Measurements from ENCODE around the gene IL17C. TPM values are rescaled to one million over a fixed set of nuclear protein-coding genes. Genes with fewer than 3 reads are reported as not detected.
A peak's percentile ranks its signal among the peaks of the same experiment; 100 is the strongest.

The IL17C gene
- total RNA-seq, 2 donors from 2014 or later, result not detected

DNA sequence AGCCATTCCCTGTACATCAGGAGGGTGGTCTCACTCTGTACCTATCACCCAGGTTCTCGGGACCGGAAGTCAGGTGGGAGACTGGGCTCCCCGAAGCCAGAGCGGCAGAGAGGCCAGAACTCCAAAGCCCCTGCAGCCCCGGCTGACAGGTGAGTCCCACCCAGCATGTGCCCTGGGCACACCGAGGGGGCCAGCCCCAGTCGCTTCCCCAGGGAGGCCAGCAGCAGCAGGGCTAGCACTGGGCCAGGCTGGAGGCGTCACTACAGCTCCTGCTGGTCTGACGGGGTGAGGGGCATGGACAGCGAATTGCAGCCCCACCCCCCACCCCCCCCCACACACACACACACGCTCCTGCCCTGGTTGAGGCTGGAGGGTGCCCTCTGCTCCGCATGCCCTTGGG is 7.9 kb upstream of the IL17C start:
- H3K4me1 ChIP-seq, result peaks cover 0 to 20% of the 10 kb centered on the region in 2 donors

GRCh38 chr16:88630941-88631340 is 7.4 kb upstream of the IL17C start:
- no peak for DNase-seq (ENCODE audit: low spot score)

More for the DNA sequence above, 7.9 kb upstream of the IL17C start:
- Histone ChIP-seq H3K4me3 (no peak overlapping the region), H3K27me3 (no peaks in the 10 kb centered on the region), H3K36me3 (peaks cover 55% of the 10 kb centered on the region), H3K9me3 (no peaks in the 10 kb centered on the region), H3K27ac (no peak overlapping the region)
- no peak for DNase-seq (ENCODE audit: low spot score)
- TF ChIP-seq, protein P1, sequence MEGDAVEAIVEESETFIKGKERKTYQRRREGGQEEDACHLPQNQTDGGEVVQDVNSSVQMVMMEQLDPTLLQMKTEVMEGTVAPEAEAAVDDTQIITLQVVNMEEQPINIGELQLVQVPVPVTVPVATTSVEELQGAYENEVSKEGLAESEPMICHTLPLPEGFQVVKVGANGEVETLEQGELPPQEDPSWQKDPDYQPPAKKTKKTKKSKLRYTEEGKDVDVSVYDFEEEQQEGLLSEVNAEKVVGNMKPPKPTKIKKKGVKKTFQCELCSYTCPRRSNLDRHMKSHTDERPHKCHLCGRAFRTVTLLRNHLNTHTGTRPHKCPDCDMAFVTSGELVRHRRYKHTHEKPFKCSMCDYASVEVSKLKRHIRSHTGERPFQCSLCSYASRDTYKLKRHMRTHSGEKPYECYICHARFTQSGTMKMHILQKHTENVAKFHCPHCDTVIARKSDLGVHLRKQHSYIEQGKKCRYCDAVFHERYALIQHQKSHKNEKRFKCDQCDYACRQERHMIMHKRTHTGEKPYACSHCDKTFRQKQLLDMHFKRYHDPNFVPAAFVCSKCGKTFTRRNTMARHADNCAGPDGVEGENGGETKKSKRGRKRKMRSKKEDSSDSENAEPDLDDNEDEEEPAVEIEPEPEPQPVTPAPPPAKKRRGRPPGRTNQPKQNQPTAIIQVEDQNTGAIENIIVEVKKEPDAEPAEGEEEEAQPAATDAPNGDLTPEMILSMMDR (IDR thresholded peaks at IDR 0.05), result no peak

GRCh38 chr16:88631384-88631783 is 7.0 kb upstream of the IL17C start:
- no peak for DNase-seq (ENCODE audit: low spot score)
- H3K4me3 ChIP-seq, result no peak overlapping the region
- no peaks in the 10 kb centered on the region for H3K27me3 ChIP-seq
- no peaks in the 10 kb centered on the region for H3K9me3 ChIP-seq
- H3K36me3 ChIP-seq, result peaks cover 47% of the 10 kb centered on the region
- peaks cover 0 to 20% of the 10 kb centered on the region in 2 donors for H3K4me1 ChIP-seq
- TF ChIP-seq, protein P1 (IDR thresholded peaks at IDR 0.05), result no peak
- no peak overlapping the region for H3K27ac ChIP-seq

More at GRCh38 chr16:88630941-88631340, 7.4 kb upstream of the IL17C start:
- TF ChIP-seq, protein P1 (IDR thresholded peaks at IDR 0.05), result no peak
- Histone ChIP-seq H3K27ac (peak overlapping the region in 1 of 2 donors; percentile 29), H3K27me3 (no peaks in the 10 kb centered on the region), H3K4me3 (no peak overlapping the region), H3K9me3 (no peaks in the 10 kb centered on the region), H3K36me3 (peaks cover 51% of the 10 kb centered on the region), H3K4me1 (peaks cover 0 to 20% of the 10 kb centered on the region in 2 donors)

DNA sequence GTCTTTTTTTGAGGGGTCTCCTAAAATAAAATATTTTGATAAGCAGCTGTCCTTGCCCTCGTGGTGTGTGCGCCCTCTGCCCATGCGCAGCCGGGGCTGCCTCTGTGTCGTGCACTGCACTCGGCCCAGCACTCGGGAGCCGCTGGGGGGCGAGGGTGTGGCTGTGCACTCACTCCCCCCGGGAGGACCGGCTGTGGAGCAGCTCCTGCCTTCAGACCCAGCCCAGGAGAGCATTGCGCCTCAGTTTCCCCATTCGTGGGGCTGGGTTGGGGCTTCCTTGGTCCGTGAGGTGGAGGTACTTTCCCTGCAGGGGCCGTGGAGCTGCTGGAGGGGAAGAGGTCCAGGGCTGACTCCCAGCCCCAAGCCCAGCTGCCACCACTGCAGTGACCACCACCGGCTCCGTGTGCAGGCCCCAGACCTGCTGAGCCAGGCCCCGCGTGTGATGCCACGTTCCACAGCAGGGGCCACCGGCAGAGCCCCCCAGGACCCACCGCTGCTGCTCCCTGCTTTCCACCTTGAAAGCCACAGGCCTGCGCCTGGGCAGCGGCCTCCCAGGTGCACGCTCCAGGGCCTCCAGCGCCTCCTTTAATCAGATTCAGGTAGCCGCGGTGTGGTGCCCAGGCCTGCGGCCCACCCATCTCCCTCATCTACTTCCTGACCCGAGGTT is 6.3 kb upstream of the IL17C start:
- Histone ChIP-seq H3K27ac (no peak overlapping the region), H3K36me3 (peaks cover 40% of the 10 kb centered on the region)

DNA sequence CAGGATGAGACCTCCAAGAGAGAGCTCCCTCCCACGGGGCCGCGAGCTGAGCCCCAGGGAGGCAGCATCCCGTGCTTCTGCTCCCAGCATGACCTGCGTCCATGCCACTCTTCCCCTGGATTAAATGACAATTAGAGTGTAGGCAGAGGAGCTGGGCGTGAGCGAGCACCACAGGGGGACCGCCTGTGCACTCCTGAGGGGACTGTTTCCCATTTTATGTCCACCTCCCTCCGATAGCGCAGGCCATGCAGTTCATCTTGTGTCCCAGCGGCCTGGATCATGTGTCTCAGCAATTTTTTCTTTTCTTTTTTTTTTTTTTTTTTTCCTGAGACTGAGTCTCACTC is 5.8 kb upstream of the IL17C start:
- no peak overlapping the region for H3K27ac ChIP-seq
- H3K9me3 ChIP-seq, result no peaks in the 10 kb centered on the region
- H3K36me3 ChIP-seq, result peaks cover 36% of the 10 kb centered on the region

More for the DNA sequence above, 6.3 kb upstream of the IL17C start:
- Histone ChIP-seq H3K4me3 (no peak overlapping the region), H3K27me3 (no peaks in the 10 kb centered on the region), H3K9me3 (no peaks in the 10 kb centered on the region), H3K4me1 (peaks cover 0 to 20% of the 10 kb centered on the region in 2 donors)
- TF ChIP-seq, protein P1 (IDR thresholded peaks at IDR 0.05), result no peak
- DNase-seq (ENCODE audit: low spot score), result no peak

More for the DNA sequence above, 5.8 kb upstream of the IL17C start:
- Histone ChIP-seq H3K4me1 (peaks cover 0 to 20% of the 10 kb centered on the region in 2 donors), H3K4me3 (no peak overlapping the region), H3K27me3 (no peaks in the 10 kb centered on the region)
- DNase-seq (ENCODE audit: low spot score), result no peak
- TF ChIP-seq, protein P1 (IDR thresholded peaks at IDR 0.05), result no peak

All from right atrium auricular region (tissue), 2 donors.